Activated CD4-positive, alpha-beta T cell treated with anti-CD3 and anti-CD28 coated beads, Interleukin-2, amount 50 U/mL, for 48 hours (primary cell): ENCODE measurements around the gene DAPK2.

Experiments used
- DNase-seq, 2 experiments: peaks; one replicate each; pipeline ENCODE4 v3.0.0-alpha.2; 2020

The DAPK2 gene

GRCh38 chr15:63970621-63971426 lies 75.5 kb downstream of the DAPK2 start:
- peak; percentile 13 to 51 for DNase-seq

DNA sequence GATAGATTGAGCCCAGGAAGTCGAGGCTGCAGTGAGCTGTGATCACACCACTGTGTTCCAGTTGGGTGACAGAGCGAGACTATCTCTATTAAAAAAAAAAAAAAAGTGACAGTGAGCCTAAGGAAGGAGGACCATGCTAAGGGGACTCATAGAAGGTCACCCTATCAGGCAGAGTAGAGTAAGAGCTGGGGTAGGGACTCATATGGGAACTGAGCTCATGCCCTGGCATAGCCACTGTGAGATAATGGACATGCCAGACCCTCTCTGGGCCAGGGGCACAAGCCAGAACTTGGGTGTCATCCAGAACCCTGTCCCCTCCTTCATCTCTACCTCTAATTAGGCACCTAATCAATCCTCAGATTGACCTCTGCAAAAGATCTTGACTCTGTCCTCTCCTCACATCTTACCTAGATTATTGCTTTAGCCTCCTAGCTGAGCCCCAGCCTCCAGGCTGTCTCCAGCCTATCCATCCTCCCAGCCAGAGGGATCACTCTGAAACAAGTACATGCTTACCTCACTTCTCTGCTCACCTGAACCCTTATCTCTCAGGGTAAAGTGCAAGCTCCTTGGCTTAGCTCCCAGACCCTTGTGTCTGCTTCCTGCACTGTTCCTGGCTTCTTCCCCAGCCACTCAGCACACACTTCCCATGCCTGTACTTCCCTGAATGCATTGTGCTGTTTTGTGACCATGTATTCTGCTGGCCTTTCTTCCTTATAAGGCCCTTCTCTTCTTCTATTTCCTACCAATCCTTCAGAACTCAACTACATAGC lies 76.4 kb downstream of the DAPK2 start:
- peak in 1 of 2 experiments; percentile 2 for DNase-seq

DNA sequence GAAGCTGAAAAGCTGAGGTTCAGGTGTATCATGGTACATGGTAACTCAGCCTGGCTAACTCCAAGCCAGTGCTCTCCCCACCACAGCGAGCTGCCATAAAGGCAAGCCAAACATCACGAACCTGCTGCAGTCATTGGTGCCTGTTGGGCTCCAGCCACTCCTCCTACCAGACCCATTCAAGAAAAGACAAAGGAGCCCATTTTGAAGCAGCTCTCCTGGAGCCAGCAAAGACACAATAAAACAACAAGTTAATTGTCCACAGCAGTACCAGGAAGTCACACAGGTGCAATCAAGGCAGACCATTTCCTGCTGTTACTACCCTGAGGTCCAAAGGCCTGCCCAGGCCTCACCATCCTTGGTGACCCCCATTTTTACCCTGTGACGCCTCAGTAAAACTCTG lies 77.6 kb downstream of the DAPK2 start:
- DNase-seq = peak in 1 of 2 experiments; percentile 1

DNA sequence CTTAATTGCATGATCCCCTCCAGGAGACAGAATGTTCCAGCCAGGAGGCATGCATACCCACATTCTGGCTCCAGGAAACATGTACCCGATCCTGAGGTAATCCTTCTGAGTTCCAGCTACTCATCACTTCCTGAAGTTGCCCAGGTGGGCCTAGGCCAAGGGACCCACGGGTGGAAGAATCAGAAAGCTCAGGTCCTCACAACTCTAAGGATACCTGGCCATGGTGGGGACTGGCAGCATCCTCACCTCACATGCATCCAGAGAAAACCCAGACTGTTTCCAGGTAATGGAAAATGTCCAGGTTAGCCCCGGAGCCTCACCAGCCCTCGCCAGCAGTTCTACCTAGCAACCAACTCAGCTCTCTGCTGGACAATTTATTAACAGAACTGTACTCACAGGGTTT lies 78.2 kb downstream of the DAPK2 start:
- DNase-seq = no peak

DNA sequence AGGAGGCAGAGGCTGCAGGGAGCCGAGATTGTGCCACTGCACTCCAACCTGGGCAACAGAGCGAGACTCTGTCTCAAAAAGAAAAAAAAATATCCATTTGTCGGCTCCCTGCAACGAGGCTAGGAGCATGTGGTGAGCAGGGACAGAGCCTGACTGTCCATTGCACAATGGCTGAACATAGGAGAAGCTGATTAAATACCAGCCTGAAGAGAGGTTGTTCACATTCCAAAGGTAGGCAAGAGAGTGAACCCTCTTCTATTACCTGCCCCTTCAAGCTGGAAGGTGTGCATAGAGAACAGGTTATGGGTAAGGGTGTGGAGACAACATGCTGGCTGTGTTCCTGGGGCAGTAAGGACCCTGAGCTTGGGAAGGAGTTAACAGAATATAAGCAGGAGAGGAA lies 78.7 kb downstream of the DAPK2 start:
- DNase-seq = no peak

- peak in 1 of 2 experiments; percentile 0 for DNase-seq
Measured at GRCh38 chr15:63962947-63963721, 83.2 kb downstream of the DAPK2 start.

DNA sequence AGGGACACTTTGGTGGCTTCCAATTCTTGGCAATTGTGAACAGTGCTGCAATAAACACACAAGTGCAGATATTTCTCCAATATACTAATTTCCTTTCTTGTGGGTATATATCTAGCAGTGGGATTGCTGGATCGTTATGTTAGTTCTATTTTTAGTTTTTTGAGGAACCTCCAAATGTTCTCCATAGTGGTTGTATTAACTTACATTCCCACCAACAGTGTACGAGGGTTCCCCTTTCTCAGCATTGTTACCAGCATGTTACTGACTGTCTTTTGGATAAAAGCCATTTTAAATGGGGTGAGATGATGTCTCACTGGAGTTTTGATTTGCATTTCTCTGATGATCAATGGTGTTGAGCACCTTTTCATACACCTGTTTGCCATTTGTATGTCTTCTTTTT lies 92.8 kb downstream of the DAPK2 start:
- no peak for DNase-seq

GRCh38 chr15:63950911-63951481 lies 95.3 kb downstream of the DAPK2 start:
- no peak for DNase-seq

DNA sequence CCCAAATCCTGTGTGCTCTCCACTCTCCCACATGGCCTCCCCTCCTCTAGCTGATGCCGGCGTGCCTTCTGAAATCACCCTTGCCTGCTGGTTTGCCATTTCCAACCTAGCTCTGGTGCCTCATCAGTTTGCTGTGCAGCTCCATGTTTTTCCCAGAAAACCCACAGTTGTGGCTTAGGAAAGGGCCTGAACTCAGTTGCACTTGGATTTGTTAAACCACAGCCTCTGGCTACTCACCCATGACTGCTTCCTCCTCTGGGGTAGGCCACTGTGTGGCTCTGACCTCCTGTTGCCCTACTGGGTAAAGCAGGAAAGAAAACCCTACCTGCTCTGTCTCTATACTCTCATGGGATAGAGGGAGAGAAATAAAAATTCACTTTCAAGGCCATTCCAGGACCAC lies 97.3 kb downstream of the DAPK2 start:
- DNase-seq = no peak

- DNase-seq = no peak
Measured at GRCh38 chr15:63948436-63948835, 97.8 kb downstream of the DAPK2 start.

- no peak for DNase-seq
Measured at GRCh38 chr15:63947228-63947627, 99.1 kb downstream of the DAPK2 start.

DNA sequence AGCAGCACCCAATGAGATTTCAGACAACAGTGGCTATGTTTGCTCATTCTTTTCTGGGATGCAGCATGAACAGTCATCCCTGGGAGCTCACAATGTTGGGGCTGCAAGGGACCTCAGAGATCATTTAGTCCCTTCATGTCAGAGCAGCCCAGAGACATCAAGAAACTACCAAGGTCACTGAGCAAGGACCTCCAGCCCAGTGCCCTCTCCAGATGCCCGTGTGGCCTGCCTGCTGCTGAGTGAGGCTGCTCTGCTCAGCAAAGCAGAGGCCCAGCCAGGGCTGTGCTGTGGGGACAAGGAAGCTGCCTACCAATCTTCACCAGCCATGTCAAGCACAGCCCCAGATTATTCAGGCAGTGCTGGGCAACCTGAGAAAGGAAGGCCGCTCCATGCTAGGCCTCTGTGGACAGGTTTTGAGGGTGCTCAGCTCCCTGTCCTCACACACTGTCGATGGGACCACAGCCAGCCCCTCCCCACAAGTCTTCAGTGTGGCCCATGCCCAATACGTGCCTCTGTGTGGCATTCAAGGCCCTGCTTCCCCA lies 99.7 kb downstream of the DAPK2 start:
- no peak for DNase-seq

GRCh38 chr15:63945838-63946298 lies 100.4 kb downstream of the DAPK2 start:
- no peak for DNase-seq

GRCh38 chr15:63945007-63945788 lies 101.1 kb downstream of the DAPK2 start:
- DNase-seq = peak; percentile 78 to 84

DNA sequence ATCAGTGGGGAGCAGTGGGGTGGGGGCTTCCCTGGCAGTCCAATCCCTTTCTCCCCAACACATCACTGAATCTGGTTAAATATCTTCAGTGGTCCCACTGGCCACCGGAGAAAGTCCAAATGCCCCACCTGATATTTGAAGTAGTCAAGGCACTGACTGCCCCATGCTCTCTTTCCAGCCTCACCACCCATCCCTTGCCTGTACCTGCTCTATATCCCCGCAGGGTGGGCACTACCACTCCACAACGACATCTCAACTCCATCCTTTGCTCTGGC lies 101.7 kb downstream of the DAPK2 start:
- no peak for DNase-seq

GRCh38 chr15:63943829-63944680 lies 102.2 kb downstream of the DAPK2 start:
- DNase-seq = no peak

DNA sequence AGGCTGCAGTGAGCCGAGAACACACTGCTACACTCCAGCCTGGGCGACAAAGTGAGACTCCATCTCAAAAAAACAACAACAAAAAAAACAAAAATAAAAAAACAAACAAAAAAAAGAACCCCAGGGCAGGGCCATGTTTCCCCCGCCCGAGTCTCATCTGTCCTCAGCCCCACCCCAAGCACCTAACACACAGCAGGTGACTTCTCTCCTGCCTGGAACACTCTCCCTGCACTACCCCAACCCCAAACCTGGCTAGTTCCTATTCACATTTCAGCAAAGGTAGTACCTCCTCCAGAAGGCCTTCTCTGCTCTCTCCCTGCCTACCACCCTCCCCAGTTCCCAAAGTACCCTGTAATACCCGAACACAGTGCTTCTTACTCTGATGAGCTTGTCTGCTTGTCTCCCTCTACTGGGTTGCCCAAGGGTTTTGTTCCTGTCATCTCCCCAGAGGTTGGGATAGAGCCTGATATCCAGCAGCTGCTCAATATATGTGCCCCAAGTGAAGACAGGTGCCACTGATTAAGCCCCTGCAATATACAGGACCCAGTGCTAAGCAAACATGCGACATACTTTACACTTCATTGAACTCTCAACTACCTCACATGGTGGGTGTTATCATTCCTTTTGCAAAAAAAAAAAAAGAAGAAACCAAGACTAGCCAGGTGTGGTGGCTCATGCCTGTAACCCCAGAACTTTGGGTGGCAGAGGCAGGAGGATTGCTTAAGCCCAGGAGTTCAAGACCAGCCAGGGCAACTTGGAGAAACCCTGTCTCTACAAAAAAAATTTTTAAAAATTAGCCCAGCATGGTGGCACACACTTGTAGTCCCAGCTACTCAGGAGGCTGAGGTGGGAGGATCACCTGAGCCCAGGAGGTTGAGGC lies 103.6 kb downstream of the DAPK2 start:
- no peak for DNase-seq

DNA sequence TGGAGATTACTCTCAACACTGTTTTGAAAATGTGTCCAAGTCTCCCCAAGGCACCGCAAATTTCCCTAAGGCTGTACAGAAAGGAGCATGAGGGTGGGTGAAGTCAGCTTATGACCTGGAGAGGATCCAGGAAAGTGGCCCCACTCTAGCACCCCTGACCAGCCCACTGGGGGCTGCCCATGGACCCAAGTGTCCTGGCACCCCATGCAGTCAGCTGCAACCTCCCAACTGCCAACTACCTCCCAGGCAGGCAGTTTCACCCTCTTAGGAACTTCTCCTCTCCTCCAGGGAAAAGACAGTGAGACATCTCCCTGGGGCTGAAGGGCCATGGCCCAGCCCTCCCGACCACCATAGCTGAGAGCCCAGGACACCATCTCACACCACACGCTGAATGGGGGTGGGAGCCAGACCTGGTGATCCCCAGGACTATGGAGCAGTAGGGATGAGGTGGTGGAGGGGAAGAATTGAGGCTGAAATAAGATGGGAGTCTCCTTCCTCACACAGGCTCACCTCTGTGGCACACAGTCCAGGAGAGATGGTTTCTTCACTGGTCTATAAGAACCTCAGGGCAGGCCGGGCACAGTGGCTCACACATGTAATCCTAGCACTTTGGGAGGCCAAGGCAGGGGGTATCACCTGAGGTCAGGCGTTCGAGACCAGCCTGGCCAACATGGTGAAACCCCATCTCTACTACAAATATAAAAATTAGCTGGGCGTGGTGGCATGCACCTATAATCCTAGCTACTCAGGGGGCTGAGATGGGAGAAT lies 104.4 kb downstream of the DAPK2 start:
- DNase-seq = no peak

DNA sequence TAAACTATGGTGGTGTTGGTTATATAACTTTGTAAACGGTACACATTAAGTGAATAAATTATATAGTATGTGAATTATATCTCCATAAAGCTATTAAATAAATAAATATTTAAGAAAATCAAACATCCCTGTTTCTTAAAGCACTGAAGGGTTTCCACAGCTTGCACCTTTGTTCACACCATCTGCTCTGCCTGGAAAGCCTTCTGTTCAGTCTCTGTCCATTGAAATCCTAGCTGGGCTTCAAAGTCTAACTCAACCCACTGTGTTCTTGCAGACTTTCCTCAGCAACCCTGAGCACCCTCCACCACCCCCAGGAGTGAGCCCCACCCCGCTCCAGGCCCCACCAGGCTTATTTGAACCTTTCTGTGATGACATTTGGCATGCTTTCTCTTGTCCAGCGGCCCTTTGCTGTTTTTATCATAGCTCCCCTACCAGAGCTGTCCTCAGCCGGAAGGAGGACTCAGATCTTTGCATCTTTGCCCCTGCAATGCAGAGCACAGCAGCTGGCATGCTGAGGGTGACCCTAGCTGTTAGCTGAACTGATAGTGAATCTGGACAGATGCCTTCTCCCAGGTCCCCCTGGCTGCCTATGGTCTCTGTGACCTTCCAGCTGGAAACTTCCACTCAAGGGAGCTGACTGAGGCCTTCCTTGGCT lies 105.2 kb downstream of the DAPK2 start:
- DNase-seq = no peak
